GM23338 (cell line): ENCODE data around the gene OCIAD1. TPM values are rescaled to one million over a fixed set of nuclear protein-coding genes. Genes with fewer than 3 reads are reported as not detected.

ENCODE experiments used
- ATAC-seq: fragments of 200-7000 bp; cut with Tn5 transposase; 3 replicates; pipeline ENCODE4 v1.9.1; 2020
- DNase-seq: peaks from one replicate; pipeline ENCODE4 v3.0.0-alpha.2; 2015; ENCODE audit warnings: low spot score
- H2AFZ ChIP-seq: fragments of 200-600 bp; sonication (generic); 2 replicates; pipeline ENCODE4 v1.8.0; 2016; ENCODE audit warnings: antibody characterized with exemption, mild to moderate bottlenecking, moderate library complexity
- H3F3A ChIP-seq: fragments of 200-600 bp; sonication (generic); replicated peaks from 2 replicates; pipeline ENCODE4 v1.8.0; 2017; ENCODE audit warnings: antibody characterized with exemption, mixed run types, low read depth
- H3K27ac ChIP-seq: fragments of 200-600 bp; sonication (generic); 2 replicates; pipeline ENCODE4 v1.6.1; 2016; ENCODE audit warnings: low read depth
- H3K27me3 ChIP-seq: fragments of 200-600 bp; sonication (generic); 2 replicates; pipeline ENCODE4 v1.8.0; 2016; ENCODE audit warnings: mild to moderate bottlenecking, mixed run types, moderate library complexity; ENCODE audit not compliant: insufficient read depth
- H3K36me3 ChIP-seq: fragments of 200-600 bp; sonication (generic); 2 replicates; pipeline ENCODE4 v1.8.0; 2016; ENCODE audit warnings: mild to moderate bottlenecking; ENCODE audit not compliant: insufficient read depth
- H3K4me1 ChIP-seq: fragments of 200-600 bp; sonication (generic); 2 replicates; pipeline ENCODE4 v1.8.0; 2016; ENCODE audit warnings: mild to moderate bottlenecking, moderate library complexity; ENCODE audit not compliant: insufficient read depth
- H3K4me2 ChIP-seq: fragments of 200-600 bp; sonication (generic); 2 replicates; pipeline ENCODE4 v1.7.1; 2017; ENCODE audit warnings: mixed run types
- H3K4me3 ChIP-seq: fragments of 200-600 bp; sonication (generic); 2 replicates; pipeline ENCODE4 v1.6.1; 2016; ENCODE audit warnings: mixed run types
- H3K79me2 ChIP-seq: fragments of 200-600 bp; sonication (generic); replicated peaks from 2 replicates; pipeline ENCODE4 v1.8.0; 2017; ENCODE audit warnings: mild to moderate bottlenecking; ENCODE audit not compliant: insufficient read depth
- H3K9me2 ChIP-seq: fragments of 200-600 bp; sonication (generic); 2 replicates; pipeline ENCODE4 v1.8.0; 2017; ENCODE audit not compliant: insufficient read depth
- H4K20me1 ChIP-seq: fragments of 200-600 bp; sonication (generic); replicated peaks from 2 replicates; pipeline ENCODE4 v1.8.0; 2017; ENCODE audit warnings: mild to moderate bottlenecking; ENCODE audit not compliant: insufficient read depth
- H3K27ac Mint-ChIP-seq: 2 replicates; pipeline ENCODE4 v1.8.0; 2020; ENCODE audit warnings: inconsistent platforms, mild to moderate bottlenecking, moderate library complexity, mixed read lengths
- H3K27me3 Mint-ChIP-seq: 3 replicates; pipeline ENCODE4 v1.8.0; 2022; ENCODE audit warnings: low read depth, mild to moderate bottlenecking, moderate library complexity, mixed read lengths, inconsistent platforms; ENCODE audit not compliant: insufficient read depth, poor library complexity
- H3K36me3 Mint-ChIP-seq: 3 replicates; pipeline ENCODE4 v1.8.0; 2021; ENCODE audit warnings: low read depth, mild to moderate bottlenecking, inconsistent platforms, moderate library complexity, mixed read lengths
- H3K4me1 Mint-ChIP-seq: 3 replicates; pipeline ENCODE4 v1.8.0; 2020; ENCODE audit warnings: mild to moderate bottlenecking, inconsistent platforms, mixed read lengths
- H3K4me3 Mint-ChIP-seq: 3 replicates; pipeline ENCODE4 v1.8.0; 2021; ENCODE audit warnings: moderate library complexity, mild to moderate bottlenecking, inconsistent platforms, mixed read lengths
- H3K9me3 Mint-ChIP-seq: 3 replicates; pipeline ENCODE4 v1.8.0; 2020; ENCODE audit warnings: moderate library complexity, mild to moderate bottlenecking, inconsistent platforms, mixed read lengths
- CREB1 ChIP-seq: fragments of 250-450 bp; sonication (Bioruptor Pico); IDR thresholded peaks from 2 replicates; pipeline ENCODE4 v1.5.0; 2020; ENCODE audit warnings: low read depth, mild to moderate bottlenecking, moderate library complexity
- EZH2 ChIP-seq: fragments of 200-600 bp; sonication (generic); IDR thresholded peaks from one replicate; pipeline ENCODE4 v1.8.0; 2017; ENCODE audit warnings: antibody characterized with exemption, mild to moderate bottlenecking, low read depth; ENCODE audit not compliant: unreplicated experiment
- JUNB ChIP-seq: IDR thresholded peaks from one replicate; pipeline ENCODE4 v1.6.1; 2016; ENCODE audit warnings: antibody characterized with exemption; ENCODE audit not compliant: unreplicated experiment
- NANOG ChIP-seq: IDR thresholded peaks from 2 replicates; pipeline ENCODE4 v1.6.1; 2016; ENCODE audit warnings: antibody characterized with exemption, borderline replicate concordance
- STAT1 ChIP-seq: IDR thresholded peaks from one replicate; pipeline ENCODE4 v1.6.1; 2016; ENCODE audit warnings: antibody characterized with exemption; ENCODE audit not compliant: unreplicated experiment
- ZNF114 ChIP-seq: fragments of 250-450 bp; sonication (Bioruptor Pico); IDR thresholded peaks from 2 replicates; pipeline ENCODE4 v1.5.0; 2020; ENCODE audit warnings: mild to moderate bottlenecking, moderate library complexity
- polyA plus RNA-seq: library from polyadenylated mRNA; unstranded; fragments of >200 nt; fragmentation: Nextera tagmentation; extraction: Ambion mirVana; gene quantifications from 2 replicates; pipeline ENCODE4 v1.2.1, GENCODE V29; 2016
- total RNA-seq: library from RNA; depleted of rRNA; stranded (reverse); fragments of >200 nt; shearing (Covaris generic); gene quantifications from 2 replicates; pipeline ENCODE4 v1.2.3, GENCODE V29; 2014
- TF ChIP-seq, protein P1 (sequence below), 2 experiments: fragments of 200-600 bp in 1 of 2; sonication (generic) in 1 of 2; conservative IDR thresholded peaks; 2 replicates each; pipeline versions ENCODE4 v1.5.1 to v1.6.1; 2016 to 2017; ENCODE audit warnings: antibody characterized with exemption in 2 of 2, low read depth in 2 of 2, mild to moderate bottlenecking in 2 of 2, moderate library complexity in 1 of 2

Gene OCIAD1
- total and polyA plus RNA-seq, 2 experiments from 2014 or later: 125 to 190 TPM

DNA sequence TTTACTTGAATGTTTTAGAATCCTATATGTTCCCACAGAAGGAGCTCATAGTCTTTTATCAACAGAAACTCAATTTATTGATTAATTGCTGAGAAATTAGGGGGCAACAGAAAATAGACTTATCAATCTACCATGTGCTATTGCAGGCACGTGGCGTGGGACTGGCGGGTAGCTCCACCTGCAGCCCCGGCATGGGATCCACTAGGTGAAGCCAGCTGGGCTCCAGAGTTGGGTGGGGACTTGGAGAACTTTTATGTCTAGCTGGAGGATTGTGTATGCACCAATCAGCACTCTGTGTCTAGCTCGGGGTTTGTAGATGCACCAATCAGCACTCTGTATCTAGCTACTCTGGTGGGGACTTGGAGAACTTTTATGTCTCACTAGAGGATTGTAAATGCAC, 3.3 kb upstream of the OCIAD1 start:
- H3K4me1 Mint-ChIP-seq: peaks cover 16% of the 10 kb centered on the region
- DNase-seq (no peak), ATAC-seq (no peak)
- peaks cover 12% of the 10 kb centered on the region for H3K36me3 Mint-ChIP-seq
- Histone ChIP-seq H3F3A (no peaks in the 10 kb centered on the region; the same call in 1 of the 2 replicates), H3K36me3 (no peaks in the 10 kb centered on the region; the same call in 1 of the 2 replicates), H4K20me1 (no peaks in the 10 kb centered on the region), H3K4me3 (no peak overlapping the region), H3K27ac (no peak overlapping the region), H3K27me3 (no peaks in the 10 kb centered on the region), H3K79me2 (peaks cover 15% of the 10 kb centered on the region), H2AFZ (no peak overlapping the region), H3K9me2 (no peaks in the 10 kb centered on the region), H3K4me2 (no peak overlapping the region), H3K4me1 (0 out of 2 replicates have a peak, but pooled peaks cover 3% of the 10 kb centered on the region)
- peaks cover 10% of the 10 kb centered on the region for H3K27me3 Mint-ChIP-seq
- no peak overlapping the region for H3K4me3 Mint-ChIP-seq
- no peak for TF ChIP-seq ZNF114 (CRISPR knock-in tag)
- TF ChIP-seq, protein P1, sequence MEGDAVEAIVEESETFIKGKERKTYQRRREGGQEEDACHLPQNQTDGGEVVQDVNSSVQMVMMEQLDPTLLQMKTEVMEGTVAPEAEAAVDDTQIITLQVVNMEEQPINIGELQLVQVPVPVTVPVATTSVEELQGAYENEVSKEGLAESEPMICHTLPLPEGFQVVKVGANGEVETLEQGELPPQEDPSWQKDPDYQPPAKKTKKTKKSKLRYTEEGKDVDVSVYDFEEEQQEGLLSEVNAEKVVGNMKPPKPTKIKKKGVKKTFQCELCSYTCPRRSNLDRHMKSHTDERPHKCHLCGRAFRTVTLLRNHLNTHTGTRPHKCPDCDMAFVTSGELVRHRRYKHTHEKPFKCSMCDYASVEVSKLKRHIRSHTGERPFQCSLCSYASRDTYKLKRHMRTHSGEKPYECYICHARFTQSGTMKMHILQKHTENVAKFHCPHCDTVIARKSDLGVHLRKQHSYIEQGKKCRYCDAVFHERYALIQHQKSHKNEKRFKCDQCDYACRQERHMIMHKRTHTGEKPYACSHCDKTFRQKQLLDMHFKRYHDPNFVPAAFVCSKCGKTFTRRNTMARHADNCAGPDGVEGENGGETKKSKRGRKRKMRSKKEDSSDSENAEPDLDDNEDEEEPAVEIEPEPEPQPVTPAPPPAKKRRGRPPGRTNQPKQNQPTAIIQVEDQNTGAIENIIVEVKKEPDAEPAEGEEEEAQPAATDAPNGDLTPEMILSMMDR (conservative IDR thresholded peaks at IDR 0.05; ENCODE audit: low read depth in 2 of 2): 0 out of 4 replicates have a peak, but pooled peaks of 1 of the 2 experiments have one; percentile 13
- TF ChIP-seq NANOG: no peak
- no peak for TF ChIP-seq CREB1 (CRISPR knock-in tag)
- no peak for TF ChIP-seq JUNB
- peaks cover 6% of the 10 kb centered on the region; the same call in 2 of the 3 replicates for H3K9me3 Mint-ChIP-seq
- no peak overlapping the region for H3K27ac Mint-ChIP-seq

DNA sequence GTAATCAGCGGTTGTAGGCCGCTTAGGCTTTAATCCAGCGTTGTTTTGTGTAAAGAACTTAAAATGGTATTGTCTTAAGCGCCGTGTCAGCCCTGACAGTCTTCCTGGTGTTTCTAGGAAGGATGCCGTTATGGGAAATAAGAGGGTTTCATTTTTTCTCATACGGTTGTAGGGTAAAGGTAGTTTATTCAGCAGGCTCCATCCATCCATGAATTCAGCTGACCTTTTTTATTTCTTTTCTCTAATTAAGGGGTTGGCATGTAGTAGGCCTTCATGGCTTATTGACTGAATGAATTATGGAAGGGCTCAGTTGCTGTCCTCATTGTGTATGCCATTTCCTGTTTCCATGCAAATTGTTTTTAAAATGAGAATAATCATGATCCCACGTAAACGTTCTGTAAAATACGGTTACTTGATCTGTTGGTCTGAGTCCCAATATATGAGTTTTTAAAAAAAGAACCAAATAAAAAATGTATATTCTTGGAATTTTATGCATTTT, 693 bp downstream of the OCIAD1 start:
- Histone ChIP-seq H3K36me3 (peaks cover 27% of the 10 kb centered on the region), H3K27ac (peak overlapping the region; percentile 100), H3K27me3 (no peaks in the 10 kb centered on the region), H3K4me2 (peak overlapping the region; percentile 79), H4K20me1 (no peaks in the 10 kb centered on the region), H3K9me2 (no peaks in the 10 kb centered on the region), H3K79me2 (peaks cover 55% of the 10 kb centered on the region), H2AFZ (0 out of 2 replicates have a peak overlapping the region, but pooled peaks have one; percentile 21), H3F3A (no peaks in the 10 kb centered on the region; the same call in 1 of the 2 replicates), H3K4me3 (peak overlapping the region; percentile 95), H3K4me1 (0 out of 2 replicates have a peak, but pooled peaks cover 3% of the 10 kb centered on the region)
- peaks cover 17% of the 10 kb centered on the region for H3K4me1 Mint-ChIP-seq
- peak; percentile 5 for DNase-seq
- no peak for TF ChIP-seq NANOG
- no peak for TF ChIP-seq CREB1 (CRISPR knock-in tag)
- TF ChIP-seq JUNB: no peak
- TF ChIP-seq STAT1: no peak
- no peak for TF ChIP-seq EZH2
- TF ChIP-seq, protein P1 (conservative IDR thresholded peaks at IDR 0.05; ENCODE audit: low read depth in 2 of 2): no peak
- peaks cover 7% of the 10 kb centered on the region for H3K27me3 Mint-ChIP-seq
- peak overlapping the region; percentile 100 for H3K4me3 Mint-ChIP-seq
- H3K9me3 Mint-ChIP-seq: peaks cover 6% of the 10 kb centered on the region; the same call in 2 of the 3 replicates
- peak overlapping the region; percentile 100 for H3K27ac Mint-ChIP-seq
- peaks cover 49% of the 10 kb centered on the region for H3K36me3 Mint-ChIP-seq
- ATAC-seq: no peak
